Epidermal melanocyte (primary cell): ENCODE results near the gene FBXO3.

Source experiments
- DNase-seq: peaks from one replicate; pipeline ENCODE4 v3.0.0; 2011; ENCODE audit warnings: low spot score; ENCODE audit not compliant: insufficient read length

FBXO3 gene

GRCh38 chr11:33703234-33703633, 71.1 kb downstream of the FBXO3 start:
- DNase-seq: no peak

- no peak for DNase-seq
Measured at GRCh38 chr11:33701302-33702230, 72.8 kb downstream of the FBXO3 start.

GRCh38 chr11:33700502-33701271, 73.6 kb downstream of the FBXO3 start, which contains the start of gene C11orf91:
Gene C11orf91 (minus strand): TSS chr11:33700826. CDS start chr11:33700740, 86 bp downstream.
- DNase-seq: peak; percentile 54

GRCh38 chr11:33700063-33700501, 74.2 kb downstream of the FBXO3 start:
- no peak for DNase-seq

- no peak for DNase-seq
Measured at GRCh38 chr11:33699515-33700062, 74.7 kb downstream of the FBXO3 start.

GRCh38 chr11:33698921-33699320, 75.4 kb downstream of the FBXO3 start:
- DNase-seq: no peak

- no peak for DNase-seq
Measured at GRCh38 chr11:33697997-33698396, 76.3 kb downstream of the FBXO3 start.

- no peak for DNase-seq
Measured at GRCh38 chr11:33696931-33697638, 77.2 kb downstream of the FBXO3 start.

GRCh38 chr11:33696411-33696810, 77.9 kb downstream of the FBXO3 start:
- DNase-seq: no peak

GRCh38 chr11:33695051-33695566, 79.2 kb downstream of the FBXO3 start:
- no peak for DNase-seq

GRCh38 chr11:33694346-33695050, 79.8 kb downstream of the FBXO3 start:
- DNase-seq: no peak

- no peak for DNase-seq
Measured at GRCh38 chr11:33692541-33692940, 81.8 kb downstream of the FBXO3 start.

- DNase-seq: peak; percentile 54
Measured at GRCh38 chr11:33692013-33692504, 82.3 kb downstream of the FBXO3 start.

GRCh38 chr11:33691066-33691864, 83.1 kb downstream of the FBXO3 start:
- DNase-seq: no peak
